ENCODE results near the gene ZNF771. TPM values are rescaled to one million over a fixed set of nuclear protein-coding genes. Genes with fewer than 3 reads are reported as not detected.
A peak's percentile ranks its signal among the peaks of the same experiment; 100 is the strongest.

Gene ZNF771
- total and polyA plus RNA-seq, 2 donors from 2014 or later, result 7.8 to 14.8 TPM

- Histone ChIP-seq H3K9ac (ENCODE audit: low read length in 3 of 3) (peak overlapping the region; percentile 54 to 69 (median 64)), H3K36me3 (ENCODE audit: control insufficient read depth in 2 of 3, insufficient read depth in 3 of 3, low read length in 3 of 3) (peaks cover 0 to 3% (median 0%) of the 10 kb centered on the region in 3 donors), H3K4me1 (ENCODE audit: control insufficient read depth in 2 of 3, insufficient read depth in 2 of 3, low read depth in 1 of 3, low read length in 3 of 3) (peaks cover 0 to 15% (median 12%) of the 10 kb centered on the region in 3 donors), H3K9me3 (ENCODE audit: control insufficient read depth in 2 of 3, insufficient read depth in 1 of 3, low read length in 3 of 3) (no peaks in the 10 kb centered on the region), H3K27ac (ENCODE audit: low read depth in 2 of 2, low read length in 2 of 2) (peak overlapping the region in 1 of 2 donors; percentile 8), H3K4me3 (ENCODE audit: low read length in 3 of 3) (peak overlapping the region; percentile 56 to 74 (median 70)), H3K27me3 (ENCODE audit: control insufficient read depth, insufficient read depth, low read length) (no peaks in the 10 kb centered on the region)
- no peak for TF ChIP-seq CTCF (IDR thresholded peaks at IDR 0.05; ENCODE audit: borderline replicate concordance, extremely low read depth, insufficient read depth)
- intact Hi-C loops (cut with DNase I), result no loop called here
- FAIRE-seq (no peak), DNase-seq (no peak)
Observed at GRCh38 chr16:30429418-30429677, 21.9 kb downstream of the ZNF771 start.

GRCh38 chr16:30429678-30430427 is 22.4 kb downstream of the ZNF771 start, which contains the start of gene DCTPP1:
Gene DCTPP1 (minus strand): TSS chr16:30430030. CDS start chr16:30429980, 50 bp downstream.
- Histone ChIP-seq H3K4me1 (ENCODE audit: control insufficient read depth in 2 of 3, insufficient read depth in 2 of 3, low read depth in 1 of 3, low read length in 3 of 3) (peaks cover 0 to 15% (median 12%) of the 10 kb centered on the region in 3 donors), H3K27me3 (ENCODE audit: control insufficient read depth, insufficient read depth, low read length) (no peaks in the 10 kb centered on the region), H3K4me3 (ENCODE audit: low read length in 3 of 3) (peak within 1 kb of the TSS; percentile 56 to 74 (median 70)), H3K9ac (ENCODE audit: low read length in 3 of 3) (peak within 1 kb of the TSS; percentile 54 to 69 (median 64)), H3K9me3 (ENCODE audit: control insufficient read depth in 2 of 3, insufficient read depth in 1 of 3, low read length in 3 of 3) (no peaks in the 10 kb centered on the region), H3K27ac (ENCODE audit: low read depth in 2 of 2, low read length in 2 of 2) (peak within 1 kb of the TSS; percentile 51 to 68), H3K36me3 (ENCODE audit: control insufficient read depth in 2 of 3, insufficient read depth in 3 of 3, low read length in 3 of 3) (peaks cover 0 to 3% (median 0%) of the 10 kb centered on the region in 3 donors)
- peak; percentile 85 for TF ChIP-seq CTCF (IDR thresholded peaks at IDR 0.05; ENCODE audit: borderline replicate concordance, extremely low read depth, insufficient read depth)
- intact Hi-C loops (cut with DNase I), result no loop called here
- FAIRE-seq (peak; percentile 94), DNase-seq (peak; percentile 97 to 100 (median 98))

GRCh38 chr16:30430428-30430970 is 23.1 kb downstream of the ZNF771 start:
- no peaks in the 10 kb centered on the region for H3K27me3 ChIP-seq (ENCODE audit: control insufficient read depth, insufficient read depth, low read length)
- no peak for FAIRE-seq
- peak overlapping the region in 2 of 3 donors; percentile 24 to 49 for H3K9ac ChIP-seq (ENCODE audit: low read length in 3 of 3)
- no peaks in the 10 kb centered on the region for H3K9me3 ChIP-seq (ENCODE audit: control insufficient read depth in 2 of 3, insufficient read depth in 1 of 3, low read length in 3 of 3)
- intact Hi-C loops (cut with DNase I), result no loop called here
- H3K4me3 ChIP-seq (ENCODE audit: low read length in 3 of 3), result peak overlapping the region; percentile 49 to 74 (median 56)
- H3K27ac ChIP-seq (ENCODE audit: low read depth in 2 of 2, low read length in 2 of 2), result peak overlapping the region; percentile 51 to 68
- peaks cover 0 to 15% (median 12%) of the 10 kb centered on the region in 3 donors for H3K4me1 ChIP-seq (ENCODE audit: control insufficient read depth in 2 of 3, insufficient read depth in 2 of 3, low read depth in 1 of 3, low read length in 3 of 3)
- peaks cover 0 to 3% (median 0%) of the 10 kb centered on the region in 3 donors for H3K36me3 ChIP-seq (ENCODE audit: control insufficient read depth in 2 of 3, insufficient read depth in 3 of 3, low read length in 3 of 3)
- TF ChIP-seq CTCF (IDR thresholded peaks at IDR 0.05; ENCODE audit: borderline replicate concordance, extremely low read depth, insufficient read depth), result no peak
- peak in 1 of 5 donors; percentile 82 for DNase-seq

Data from kidney (tissue), 14 donors.